ENCODE measurements around the gene NRSN2.

- TF ChIP-seq POLR2A (IDR thresholded peaks at IDR 0.05), result no peak
- TF ChIP-seq, protein P1, sequence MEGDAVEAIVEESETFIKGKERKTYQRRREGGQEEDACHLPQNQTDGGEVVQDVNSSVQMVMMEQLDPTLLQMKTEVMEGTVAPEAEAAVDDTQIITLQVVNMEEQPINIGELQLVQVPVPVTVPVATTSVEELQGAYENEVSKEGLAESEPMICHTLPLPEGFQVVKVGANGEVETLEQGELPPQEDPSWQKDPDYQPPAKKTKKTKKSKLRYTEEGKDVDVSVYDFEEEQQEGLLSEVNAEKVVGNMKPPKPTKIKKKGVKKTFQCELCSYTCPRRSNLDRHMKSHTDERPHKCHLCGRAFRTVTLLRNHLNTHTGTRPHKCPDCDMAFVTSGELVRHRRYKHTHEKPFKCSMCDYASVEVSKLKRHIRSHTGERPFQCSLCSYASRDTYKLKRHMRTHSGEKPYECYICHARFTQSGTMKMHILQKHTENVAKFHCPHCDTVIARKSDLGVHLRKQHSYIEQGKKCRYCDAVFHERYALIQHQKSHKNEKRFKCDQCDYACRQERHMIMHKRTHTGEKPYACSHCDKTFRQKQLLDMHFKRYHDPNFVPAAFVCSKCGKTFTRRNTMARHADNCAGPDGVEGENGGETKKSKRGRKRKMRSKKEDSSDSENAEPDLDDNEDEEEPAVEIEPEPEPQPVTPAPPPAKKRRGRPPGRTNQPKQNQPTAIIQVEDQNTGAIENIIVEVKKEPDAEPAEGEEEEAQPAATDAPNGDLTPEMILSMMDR (IDR thresholded peaks at IDR 0.05 in 4 of 5, conservative IDR thresholded peaks at IDR 0.05 in 1 of 5), result no peak
Measured at GRCh38 chr20:376089-376488, 29.2 kb downstream of the NRSN2 start.

Data from gastrocnemius medialis (tissue), 4 donors.